Measurements from ENCODE around the gene SHPK.

DNA sequence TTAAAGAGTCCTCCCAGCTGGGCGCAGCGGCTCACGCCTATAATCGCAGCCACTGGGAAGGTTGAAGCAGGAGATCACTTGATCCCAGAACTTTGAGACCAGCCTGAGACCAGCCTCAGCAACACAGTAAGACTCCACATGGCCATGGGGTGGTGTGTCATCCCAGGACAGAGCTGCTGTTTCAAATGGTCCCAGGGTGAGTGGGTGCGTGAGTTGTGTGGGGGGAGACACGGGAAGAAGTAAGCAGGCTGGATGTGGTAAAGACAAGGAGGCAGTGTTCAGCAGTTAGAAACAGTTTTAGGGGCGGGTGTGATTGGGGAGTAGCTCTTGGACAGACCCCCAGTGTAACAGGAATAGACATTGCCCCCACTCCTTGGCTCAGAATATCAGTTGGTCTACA is 3.8 kb downstream of the SHPK start:
- TF ChIP-seq CTCF (IDR thresholded peaks at IDR 0.05; ENCODE audit: insufficient read depth, low read length) (no peak), POLR2AphosphoS5 (IDR thresholded peaks at IDR 0.05; ENCODE audit: low read depth) (no peak)
